GM21360 (cell line): ENCODE results near the gene PRKG1.
"Not testable (repeated sequence)": the region's sequence is repeated elsewhere in the genome, so short reads cannot be mapped to it uniquely, and the experiment has no call there.

Source experiments
- ATAC-seq: cut with Tn5 transposase; IDR thresholded peaks from one replicate; pipeline ENCODE4 v1.9.1; 2021; ENCODE audit warnings: mild to moderate bottlenecking, moderate library complexity; ENCODE audit not compliant: unreplicated experiment

Gene PRKG1

GRCh38 chr10:51168086-51168815 is 94.0 kb downstream of the PRKG1 start:
- ATAC-seq: no peak

- ATAC-seq: no peak
Measured at GRCh38 chr10:51169111-51169510, 94.8 kb downstream of the PRKG1 start.

GRCh38 chr10:51170518-51171245 is 96.4 kb downstream of the PRKG1 start:
- no peak for ATAC-seq

- no peak for ATAC-seq
Measured at GRCh38 chr10:51171946-51172345, 97.7 kb downstream of the PRKG1 start.

GRCh38 chr10:51176976-51177695 is 102.8 kb downstream of the PRKG1 start:
- no peak for ATAC-seq

- ATAC-seq: no peak
Measured at GRCh38 chr10:51178634-51179033, 104.3 kb downstream of the PRKG1 start.

- ATAC-seq: no peak
Measured at GRCh38 chr10:51180141-51180540, 105.9 kb downstream of the PRKG1 start.

- no peak for ATAC-seq
Measured at GRCh38 chr10:51183783-51184182, 109.5 kb downstream of the PRKG1 start.

GRCh38 chr10:51186361-51186760 is 112.1 kb downstream of the PRKG1 start:
- ATAC-seq: no peak

- no peak for ATAC-seq
Measured at GRCh38 chr10:51188008-51188407, 113.7 kb downstream of the PRKG1 start.

- no peak for ATAC-seq
Measured at GRCh38 chr10:51188866-51189265, 114.6 kb downstream of the PRKG1 start.

- no peak for ATAC-seq
Measured at GRCh38 chr10:51196508-51197175, 122.4 kb downstream of the PRKG1 start.

- ATAC-seq: no peak
Measured at GRCh38 chr10:51198170-51198569, 123.9 kb downstream of the PRKG1 start.

- ATAC-seq: no peak
Measured at GRCh38 chr10:51201947-51202346, 127.7 kb downstream of the PRKG1 start.

- ATAC-seq: no peak
Measured at GRCh38 chr10:51203359-51203758, 129.1 kb downstream of the PRKG1 start.

- no peak for ATAC-seq
Measured at GRCh38 chr10:51204066-51204465, 129.8 kb downstream of the PRKG1 start.

GRCh38 chr10:51204701-51205100 is 130.4 kb downstream of the PRKG1 start:
- no peak for ATAC-seq

- ATAC-seq: no peak
Measured at GRCh38 chr10:51206500-51206899, 132.2 kb downstream of the PRKG1 start.

- ATAC-seq: not testable (repeated sequence)
Measured at GRCh38 chr10:51212937-51213336, 138.7 kb downstream of the PRKG1 start.

GRCh38 chr10:51214207-51215196 is 140.2 kb downstream of the PRKG1 start:
- no peak for ATAC-seq
